ENCODE results near the gene TRMT44.

TRMT44 gene

DNA sequence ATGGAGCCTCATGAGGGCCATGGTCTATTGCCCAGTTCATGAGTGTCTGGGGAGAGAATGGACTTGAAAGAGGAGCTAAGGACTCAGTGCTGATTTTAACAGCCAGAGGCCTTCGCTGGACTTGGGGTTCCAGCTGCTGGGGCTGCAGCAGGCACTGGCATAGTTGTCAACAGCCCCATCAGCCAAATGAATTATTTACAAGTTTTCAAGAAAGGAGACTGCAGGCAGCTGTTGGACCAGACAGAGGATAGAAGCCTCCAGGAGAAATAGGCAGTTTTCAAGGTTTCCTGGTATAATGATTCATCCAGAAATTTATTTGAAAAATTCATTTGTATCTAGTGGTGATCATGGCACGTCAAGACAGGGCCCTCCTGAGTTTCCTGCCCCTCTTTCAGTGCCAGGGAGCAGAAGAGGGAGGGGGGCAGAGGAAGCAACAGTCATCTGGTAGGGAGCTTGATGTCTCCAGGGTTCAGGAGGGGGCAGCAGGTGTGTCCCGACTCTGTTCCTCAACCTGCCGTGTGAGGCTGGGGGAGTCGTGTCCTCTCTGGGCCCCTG is 76.5 kb downstream of the TRMT44 start:
- H3K27ac ChIP-seq (ENCODE audit: insufficient read depth, low read length, poor library complexity, severe bottlenecking): no peak overlapping the region
- DNase-seq: no peak

GRCh38 chr4:8517946-8518345 is 77.4 kb downstream of the TRMT44 start:
- Histone ChIP-seq H3K27ac (ENCODE audit: insufficient read depth, low read length, poor library complexity, severe bottlenecking) (no peak overlapping the region), H3K4me3 (ENCODE audit: insufficient read depth, low read depth, low read length, poor library complexity, severe bottlenecking) (no peak overlapping the region), H3K9me3 (ENCODE audit: control insufficient read depth, low read length) (no peaks in the 10 kb centered on the region), H3K4me1 (ENCODE audit: control insufficient read depth, insufficient read depth, low read length, poor library complexity, severe bottlenecking) (no peaks in the 10 kb centered on the region), H3K36me3 (ENCODE audit: control insufficient read depth, insufficient read depth, low read length) (no peaks in the 10 kb centered on the region), H3K27me3 (replicated peaks; ENCODE audit: control insufficient read depth, insufficient read depth, low read length, poor library complexity, severe bottlenecking) (no peaks in the 10 kb centered on the region)
- no peak for DNase-seq

More for the DNA sequence above, 76.5 kb downstream of the TRMT44 start:
- H3K9me3 ChIP-seq (ENCODE audit: control insufficient read depth, low read length): no peaks in the 10 kb centered on the region
- H3K36me3 ChIP-seq (ENCODE audit: control insufficient read depth, insufficient read depth, low read length): no peaks in the 10 kb centered on the region
- H3K27me3 ChIP-seq (replicated peaks; ENCODE audit: control insufficient read depth, insufficient read depth, low read length, poor library complexity, severe bottlenecking): no peaks in the 10 kb centered on the region
- H3K4me3 ChIP-seq (ENCODE audit: insufficient read depth, low read depth, low read length, poor library complexity, severe bottlenecking): no peak overlapping the region
- H3K4me1 ChIP-seq (ENCODE audit: control insufficient read depth, insufficient read depth, low read length, poor library complexity, severe bottlenecking): no peaks in the 10 kb centered on the region

- DNase-seq: no peak
- Histone ChIP-seq H3K27me3 (replicated peaks; ENCODE audit: control insufficient read depth, insufficient read depth, low read length, poor library complexity, severe bottlenecking) (no peaks in the 10 kb centered on the region), H3K9me3 (ENCODE audit: control insufficient read depth, low read length) (no peaks in the 10 kb centered on the region), H3K4me1 (ENCODE audit: control insufficient read depth, insufficient read depth, low read length, poor library complexity, severe bottlenecking) (no peaks in the 10 kb centered on the region), H3K4me3 (ENCODE audit: insufficient read depth, low read depth, low read length, poor library complexity, severe bottlenecking) (no peak overlapping the region), H3K27ac (ENCODE audit: insufficient read depth, low read length, poor library complexity, severe bottlenecking) (no peak overlapping the region), H3K36me3 (ENCODE audit: control insufficient read depth, insufficient read depth, low read length) (no peaks in the 10 kb centered on the region)
These were observed 81.9 kb downstream of the TRMT44 start for GRCh38 chr4:8522160-8523120.

DNA sequence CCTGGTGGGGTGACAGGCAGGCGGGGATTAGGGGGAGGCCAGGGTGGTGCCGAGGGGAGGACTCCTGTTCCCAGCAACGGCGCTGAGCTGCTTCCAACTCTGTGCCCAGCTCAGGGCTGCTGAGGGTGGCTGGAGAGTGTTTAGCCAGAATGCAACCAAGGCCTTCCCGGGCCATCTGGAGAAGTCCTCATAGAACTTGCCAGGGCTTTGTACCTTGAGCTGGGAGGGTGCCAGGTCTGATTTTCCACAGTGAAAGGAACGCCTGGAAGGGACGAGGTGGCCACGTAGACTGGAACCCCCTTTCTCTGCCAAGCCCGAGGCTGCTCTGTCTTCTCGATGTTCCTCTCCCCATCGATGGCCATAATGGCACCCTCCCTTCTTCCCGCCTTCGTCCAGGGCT is 82.6 kb downstream of the TRMT44 start:
- no peaks in the 10 kb centered on the region for H3K27me3 ChIP-seq (replicated peaks; ENCODE audit: control insufficient read depth, insufficient read depth, low read length, poor library complexity, severe bottlenecking)
- no peaks in the 10 kb centered on the region for H3K9me3 ChIP-seq (ENCODE audit: control insufficient read depth, low read length)
- H3K4me1 ChIP-seq (ENCODE audit: control insufficient read depth, insufficient read depth, low read length, poor library complexity, severe bottlenecking): no peaks in the 10 kb centered on the region
- H3K36me3 ChIP-seq (ENCODE audit: control insufficient read depth, insufficient read depth, low read length): no peaks in the 10 kb centered on the region
- H3K27ac ChIP-seq (ENCODE audit: insufficient read depth, low read length, poor library complexity, severe bottlenecking): no peak overlapping the region
- no peak overlapping the region for H3K4me3 ChIP-seq (ENCODE audit: insufficient read depth, low read depth, low read length, poor library complexity, severe bottlenecking)
- no peak for DNase-seq

DNA sequence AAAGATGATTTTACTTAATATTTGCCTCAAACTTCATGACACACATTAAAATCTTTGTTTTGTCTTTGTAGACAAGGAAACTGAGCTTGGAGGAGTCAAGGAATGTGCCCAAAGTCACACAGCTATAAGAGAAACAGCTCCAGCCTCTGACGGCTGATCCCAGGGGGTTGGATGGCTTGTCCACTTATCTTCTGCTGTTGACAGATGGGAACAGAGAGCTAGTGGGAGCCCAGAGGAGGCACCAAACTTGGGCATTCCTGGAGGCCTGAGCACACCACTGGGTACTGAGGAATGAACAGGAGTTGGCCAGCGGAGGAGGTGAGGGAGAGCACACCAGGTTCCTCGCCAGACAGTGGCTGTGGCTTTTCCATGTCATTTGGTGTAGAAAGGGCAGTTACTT is 83.2 kb downstream of the TRMT44 start:
- Histone ChIP-seq H3K4me1 (ENCODE audit: control insufficient read depth, insufficient read depth, low read length, poor library complexity, severe bottlenecking) (no peaks in the 10 kb centered on the region), H3K4me3 (ENCODE audit: insufficient read depth, low read depth, low read length, poor library complexity, severe bottlenecking) (no peak overlapping the region), H3K27me3 (replicated peaks; ENCODE audit: control insufficient read depth, insufficient read depth, low read length, poor library complexity, severe bottlenecking) (no peaks in the 10 kb centered on the region), H3K9me3 (ENCODE audit: control insufficient read depth, low read length) (no peaks in the 10 kb centered on the region), H3K36me3 (ENCODE audit: control insufficient read depth, insufficient read depth, low read length) (no peaks in the 10 kb centered on the region), H3K27ac (ENCODE audit: insufficient read depth, low read length, poor library complexity, severe bottlenecking) (no peak overlapping the region)
- DNase-seq: no peak

GRCh38 chr4:8524595-8525382 is 84.2 kb downstream of the TRMT44 start:
- DNase-seq: no peak
- no peaks in the 10 kb centered on the region for H3K9me3 ChIP-seq (ENCODE audit: control insufficient read depth, low read length)
- no peaks in the 10 kb centered on the region for H3K27me3 ChIP-seq (replicated peaks; ENCODE audit: control insufficient read depth, insufficient read depth, low read length, poor library complexity, severe bottlenecking)
- H3K27ac ChIP-seq (ENCODE audit: insufficient read depth, low read length, poor library complexity, severe bottlenecking): no peak overlapping the region
- no peaks in the 10 kb centered on the region for H3K4me1 ChIP-seq (ENCODE audit: control insufficient read depth, insufficient read depth, low read length, poor library complexity, severe bottlenecking)
- H3K36me3 ChIP-seq (ENCODE audit: control insufficient read depth, insufficient read depth, low read length): no peaks in the 10 kb centered on the region
- H3K4me3 ChIP-seq (ENCODE audit: insufficient read depth, low read depth, low read length, poor library complexity, severe bottlenecking): no peak overlapping the region

DNA sequence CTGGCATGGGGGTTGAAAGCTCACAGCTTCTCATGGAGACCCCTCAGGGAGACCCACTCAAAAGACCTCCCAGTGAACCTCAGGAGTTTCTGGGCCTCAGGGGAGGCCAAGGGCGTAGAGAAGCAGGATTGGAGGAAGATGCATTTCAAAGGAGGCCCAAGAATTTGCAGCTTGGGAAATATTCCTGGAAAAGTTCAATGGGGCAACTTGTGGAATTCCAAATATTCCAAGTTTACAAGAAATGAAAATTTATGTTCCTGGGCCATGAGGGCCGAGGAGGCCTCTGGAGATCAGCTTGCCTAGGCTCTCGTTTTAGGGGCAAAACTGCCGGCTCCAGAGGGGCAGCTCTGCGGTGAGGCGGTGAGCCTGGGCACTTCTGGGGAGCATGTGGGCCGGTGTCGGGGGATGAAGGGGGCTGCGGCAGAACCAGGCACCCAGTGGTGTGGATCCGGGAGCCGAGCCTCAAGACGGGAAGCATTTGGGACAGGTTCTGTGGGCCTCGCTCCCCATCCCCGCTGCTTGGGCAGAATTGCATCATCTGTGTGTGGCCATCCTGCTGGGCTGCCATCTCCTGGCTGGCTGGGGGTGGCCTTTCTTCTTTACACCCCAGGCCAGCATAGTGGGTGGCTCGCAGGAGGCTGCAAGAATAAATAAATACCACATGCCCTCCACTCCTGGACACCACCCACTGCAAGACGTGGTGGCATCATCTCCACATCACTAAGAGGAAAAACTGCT is 85.0 kb downstream of the TRMT44 start:
- Histone ChIP-seq H3K36me3 (ENCODE audit: control insufficient read depth, insufficient read depth, low read length) (no peaks in the 10 kb centered on the region), H3K27me3 (replicated peaks; ENCODE audit: control insufficient read depth, insufficient read depth, low read length, poor library complexity, severe bottlenecking) (no peaks in the 10 kb centered on the region), H3K4me3 (ENCODE audit: insufficient read depth, low read depth, low read length, poor library complexity, severe bottlenecking) (no peak overlapping the region), H3K4me1 (ENCODE audit: control insufficient read depth, insufficient read depth, low read length, poor library complexity, severe bottlenecking) (no peaks in the 10 kb centered on the region), H3K27ac (ENCODE audit: insufficient read depth, low read length, poor library complexity, severe bottlenecking) (no peak overlapping the region), H3K9me3 (ENCODE audit: control insufficient read depth, low read length) (no peaks in the 10 kb centered on the region)
- DNase-seq: no peak

Measured in effector memory CD4-positive, alpha-beta T cell (primary cell).